T-helper 1 cell treated with Interleukin-12 subunit alpha and Interleukin-12 subunit beta and Interleukin-4 antibody, amounts not matched to agents 30 ng/mL and 1 ng/mL, for 36 hours (primary cell): Measurements from ENCODE around the gene CTDP1. TPM values are rescaled to one million over a fixed set of nuclear protein-coding genes. Genes with fewer than 3 reads are reported as not detected.
"Not testable (repeated sequence)": the region's sequence is repeated elsewhere in the genome, so short reads cannot be mapped to it uniquely, and the experiment has no call there.

Experiments used
- intact Hi-C: fragments of 100-400 bp; cut with micrococcal nuclease; formaldehyde crosslinking; loops from one replicate; pipeline ENCODE4 v1.15.1; 2024
- total RNA-seq: library from RNA; stranded (reverse); gene quantifications from 2 replicates; pipeline ENCODE4 v1.2.3, GENCODE V29; 2022

The CTDP1 gene
- total RNA-seq, 1 donor from 2014 or later = 37.5 TPM

DNA sequence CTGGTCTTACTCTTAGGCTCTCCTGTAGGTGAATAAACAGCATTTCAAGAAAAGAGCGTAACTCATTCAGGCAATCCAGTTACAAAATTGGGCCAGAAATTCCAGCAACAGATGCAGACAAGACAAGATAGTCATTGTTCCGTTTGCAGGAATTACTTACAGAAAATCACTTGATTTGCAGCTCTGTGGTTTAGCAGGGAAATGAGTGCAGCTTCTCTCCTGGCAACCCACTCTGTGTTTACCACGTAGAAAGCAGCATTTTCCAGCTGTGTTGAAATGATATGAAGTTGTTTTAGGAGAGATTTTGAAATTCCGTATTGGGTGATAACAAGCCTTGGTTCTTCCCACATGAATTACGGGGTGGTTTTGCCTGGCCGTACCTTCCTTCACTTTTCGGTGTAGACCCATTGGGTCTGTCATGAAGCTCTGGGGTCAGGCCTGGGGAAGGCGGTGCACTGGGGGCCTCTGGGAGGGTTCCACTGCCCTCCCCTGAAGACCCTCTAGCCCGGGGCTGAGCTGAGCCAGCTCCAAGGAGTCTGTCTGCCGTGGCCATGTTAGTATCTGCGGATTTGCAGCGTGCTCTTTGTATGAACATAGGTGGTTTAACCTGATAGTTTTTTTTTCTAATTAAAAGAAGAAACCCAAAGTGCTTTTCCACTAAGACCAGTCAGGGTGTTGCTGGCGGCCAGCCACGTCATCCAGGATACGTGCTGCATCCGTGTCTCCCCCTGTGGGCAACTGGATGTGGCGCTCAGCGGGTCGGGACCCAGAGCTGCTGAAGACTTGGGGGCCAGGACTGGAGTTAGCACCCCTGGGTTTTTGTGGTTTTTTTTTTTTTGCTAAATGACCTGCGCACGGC is 59.2 kb downstream of the CTDP1 start:
- intact Hi-C loops = no loop called here

DNA sequence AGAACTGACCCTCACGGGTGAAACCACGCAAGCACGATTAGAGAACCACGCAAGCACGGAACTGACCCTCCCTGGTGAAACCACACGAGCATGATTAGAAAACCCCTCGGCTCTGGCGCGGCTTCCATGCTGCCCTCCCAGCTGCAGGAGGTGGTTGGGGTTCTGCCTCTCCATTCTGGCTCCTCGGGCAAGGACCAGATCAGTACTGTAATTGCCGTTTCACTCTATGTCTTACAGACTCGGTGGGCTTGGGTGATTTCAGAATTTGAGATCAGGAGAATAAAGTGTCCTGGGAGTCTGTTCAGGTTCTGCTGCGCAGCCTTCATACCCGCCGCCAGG is 59.8 kb downstream of the CTDP1 start:
- intact Hi-C loops = no loop called here

DNA sequence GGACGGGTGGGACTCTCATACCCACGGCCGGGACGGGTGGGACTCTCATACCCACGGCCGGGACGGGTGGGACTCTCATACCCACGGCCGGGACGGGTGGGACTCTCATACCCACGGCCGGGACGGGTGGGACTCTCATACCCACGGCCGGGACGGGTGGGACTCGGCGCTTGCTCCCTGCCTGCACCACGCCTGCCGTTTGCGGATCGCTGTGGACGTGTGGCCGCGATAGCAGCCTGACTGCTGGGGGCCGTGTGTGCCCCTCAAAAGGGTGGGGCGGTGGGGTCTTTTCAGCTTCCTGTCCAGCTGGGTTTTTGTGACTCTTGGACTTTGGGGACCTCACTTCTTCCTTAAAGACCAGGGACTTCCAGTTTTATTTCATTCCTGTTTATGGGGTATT is 60.4 kb downstream of the CTDP1 start:
- intact Hi-C loops = not testable (repeated sequence)

DNA sequence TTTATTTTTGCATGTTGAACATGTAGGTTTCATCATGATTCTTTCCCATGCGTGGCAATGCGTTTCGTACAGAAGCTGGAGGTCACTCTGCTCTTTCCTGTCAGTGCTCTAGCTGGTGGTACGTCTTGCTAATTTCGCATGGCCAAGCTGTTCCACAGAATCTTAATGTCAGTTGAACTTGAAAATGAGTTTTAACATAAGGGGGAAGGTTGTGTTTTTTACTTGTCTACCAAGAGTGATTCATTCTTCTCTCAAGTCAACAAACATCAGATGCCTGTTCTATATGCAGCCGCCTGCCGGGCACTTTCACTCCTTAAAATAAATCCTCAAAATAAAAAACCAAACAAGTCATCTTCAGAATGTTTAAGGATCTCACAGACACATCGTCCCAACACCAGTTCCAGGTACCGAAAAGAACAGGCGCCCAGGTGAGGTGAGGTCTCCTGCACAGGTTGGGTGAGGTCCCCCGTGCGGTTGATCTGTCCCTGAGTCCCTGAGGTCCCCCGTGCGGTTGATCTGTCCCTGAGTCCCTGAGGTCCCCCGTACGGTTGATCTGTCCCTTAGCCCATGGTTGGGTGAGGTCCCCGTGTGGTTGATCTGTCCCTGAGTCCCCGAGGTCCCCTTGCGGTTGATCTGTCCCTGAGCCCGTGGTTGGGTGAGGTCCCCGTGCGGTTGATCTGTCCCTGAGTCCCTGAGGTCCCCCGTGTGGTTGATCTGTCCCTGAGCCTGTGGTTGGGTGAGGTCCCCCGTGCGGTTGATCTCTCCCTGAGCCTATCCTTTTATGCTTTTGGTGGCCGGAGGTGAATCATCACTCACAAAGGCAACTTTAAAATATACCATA is 61.1 kb downstream of the CTDP1 start:
- intact Hi-C loops = no loop called here

DNA sequence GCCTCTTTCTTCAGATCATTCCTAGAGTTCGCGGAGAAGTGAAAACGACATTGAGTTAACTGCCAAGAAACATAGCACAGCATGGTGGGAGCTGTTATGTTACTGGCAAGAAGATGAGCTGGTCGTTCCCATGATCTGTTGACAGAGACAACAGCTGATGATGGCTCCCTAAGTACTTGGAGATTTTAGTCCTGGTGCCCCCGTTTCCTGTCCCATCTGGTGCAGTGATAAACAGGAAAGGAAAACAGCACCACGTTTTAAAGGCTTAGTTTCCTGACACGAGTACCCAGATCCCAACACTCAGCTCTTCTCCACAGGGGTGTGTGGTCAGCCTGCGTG is 61.7 kb downstream of the CTDP1 start:
- intact Hi-C loops = no loop called here

DNA sequence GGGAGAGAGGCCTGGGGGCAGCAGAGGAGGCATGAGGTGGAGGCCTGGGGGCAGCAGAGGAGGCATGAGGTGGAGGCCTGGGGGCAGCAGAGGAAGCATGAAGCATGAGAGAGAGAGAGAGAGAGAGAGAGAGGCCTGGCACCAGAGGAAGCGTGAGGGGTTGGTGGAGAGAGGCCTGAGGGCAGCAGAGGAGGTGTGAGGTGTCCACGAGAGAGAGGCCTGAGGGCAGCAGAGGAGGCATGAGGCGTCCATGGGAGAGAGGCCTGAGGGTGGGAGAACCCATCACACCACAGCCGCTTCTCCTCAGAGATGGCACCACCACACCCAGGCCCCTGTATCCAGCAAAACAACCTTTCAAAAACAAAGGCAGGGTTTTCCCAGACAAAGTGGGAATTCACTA is 62.5 kb downstream of the CTDP1 start:
- intact Hi-C loops = no loop called here

DNA sequence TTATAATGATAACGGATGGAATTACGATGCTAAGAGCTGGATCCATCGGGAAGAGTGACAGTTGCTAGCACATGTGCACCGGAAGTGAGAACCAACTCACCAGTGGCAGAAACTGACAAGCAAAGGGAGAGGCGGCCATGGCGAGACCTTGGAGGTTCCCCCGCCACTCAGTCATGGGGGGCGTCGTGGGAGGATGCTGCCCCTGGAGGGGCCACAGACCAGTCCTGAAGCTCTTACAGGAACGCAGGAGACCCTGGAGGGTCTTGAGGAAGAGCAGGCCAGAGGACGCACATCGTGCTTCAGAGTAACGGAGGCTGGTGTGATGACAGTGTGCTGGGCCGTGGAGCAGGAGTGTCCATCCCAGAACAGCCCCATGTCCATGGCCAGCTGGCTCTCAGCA is 65.0 kb downstream of the CTDP1 start:
- intact Hi-C loops = no loop called here

DNA sequence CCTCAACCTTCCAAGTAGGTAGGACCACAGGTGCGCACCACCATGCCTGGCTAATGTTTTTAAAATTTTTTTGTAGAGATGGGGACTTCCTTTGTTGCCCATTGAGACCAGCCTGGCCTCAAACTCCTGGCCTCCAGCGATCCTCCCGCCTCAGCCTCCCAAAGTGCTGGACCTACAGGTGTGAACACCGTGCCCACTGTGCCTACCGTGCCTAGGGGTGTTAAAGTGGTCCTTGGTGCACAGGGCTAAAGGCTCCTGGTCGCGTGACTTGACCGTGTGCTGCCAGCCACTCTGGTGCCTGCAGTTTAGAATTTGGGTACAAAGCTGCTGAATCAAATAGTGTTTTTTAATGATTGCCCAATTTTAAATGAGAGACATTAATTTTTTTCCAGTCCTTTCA is 67.1 kb downstream of the CTDP1 start:
- intact Hi-C loops = no loop called here

DNA sequence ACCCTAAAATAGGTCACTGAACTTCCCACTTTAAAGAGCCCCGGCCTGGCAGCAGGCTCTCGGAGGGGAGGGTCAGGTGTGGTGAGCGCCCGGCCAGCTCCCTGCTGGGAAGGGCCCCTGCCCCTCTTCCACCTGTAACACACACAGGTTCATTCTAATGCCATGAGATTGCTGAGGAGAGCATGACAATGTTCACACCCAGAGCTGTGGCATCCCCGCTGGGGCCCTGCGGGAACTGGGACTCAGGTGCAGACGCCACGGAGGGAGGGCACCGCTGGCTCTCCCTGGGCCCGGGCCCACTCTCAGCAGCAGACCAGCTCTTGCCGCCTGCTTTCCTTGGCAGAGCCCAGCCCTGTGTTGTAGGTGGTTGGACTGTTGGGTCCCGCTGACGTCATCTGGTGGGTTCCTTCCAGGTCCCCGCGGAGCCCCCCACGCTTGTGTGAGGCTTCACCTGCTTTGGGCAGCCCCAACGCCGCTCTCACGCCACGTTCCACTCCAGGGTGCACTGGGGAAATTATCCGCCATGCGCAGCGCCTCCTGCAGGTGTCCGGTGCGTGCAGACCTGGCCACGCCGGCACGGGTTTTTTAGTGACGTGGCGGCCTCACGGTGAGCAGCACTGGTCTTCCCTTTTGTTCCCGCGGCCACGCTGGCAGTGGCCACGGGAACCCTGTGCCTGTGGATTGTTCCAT is 67.7 kb downstream of the CTDP1 start:
- intact Hi-C loops = no loop called here

DNA sequence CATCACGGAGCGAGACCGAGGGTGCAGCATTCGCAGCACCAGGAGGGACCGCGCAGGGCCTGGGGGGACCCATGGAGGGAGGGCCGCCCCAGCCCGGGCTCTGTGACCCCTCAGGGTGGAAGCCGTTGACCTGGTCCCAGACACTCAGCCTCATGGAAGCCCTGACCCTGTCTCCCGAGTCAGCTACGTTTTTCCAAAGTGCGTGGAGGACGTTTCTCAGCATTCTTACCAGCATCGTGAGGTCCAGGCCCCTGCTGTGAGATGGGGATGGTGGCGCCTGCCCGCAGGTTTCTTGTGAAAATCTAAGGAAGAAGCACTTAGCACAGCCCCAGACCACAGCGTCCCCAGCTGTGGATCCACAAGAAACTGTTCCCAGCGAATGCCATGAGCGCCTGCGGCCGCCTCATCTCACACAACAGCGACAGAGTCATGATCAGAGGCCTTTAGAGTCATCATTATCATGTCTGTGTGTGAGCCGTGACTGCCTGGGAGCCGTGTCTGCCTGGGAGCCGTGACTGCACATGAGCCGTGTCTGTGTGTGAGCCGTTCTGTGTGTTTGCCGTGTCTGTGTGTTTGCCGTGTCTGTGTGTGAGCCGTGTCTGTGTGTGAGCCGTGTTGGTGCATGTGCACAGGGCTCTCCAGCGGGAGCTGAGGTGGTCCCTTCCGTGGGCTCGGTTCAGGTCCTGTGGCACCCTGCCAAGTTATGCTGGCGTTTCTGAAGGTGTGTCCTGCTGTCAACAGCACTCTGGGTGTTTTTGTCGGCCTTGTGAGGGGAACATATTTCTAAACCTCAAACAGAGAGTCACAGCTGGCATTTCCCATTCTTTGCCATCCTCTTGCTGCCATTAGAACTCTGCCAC is 68.9 kb downstream of the CTDP1 start:
- intact Hi-C loops = no loop called here

DNA sequence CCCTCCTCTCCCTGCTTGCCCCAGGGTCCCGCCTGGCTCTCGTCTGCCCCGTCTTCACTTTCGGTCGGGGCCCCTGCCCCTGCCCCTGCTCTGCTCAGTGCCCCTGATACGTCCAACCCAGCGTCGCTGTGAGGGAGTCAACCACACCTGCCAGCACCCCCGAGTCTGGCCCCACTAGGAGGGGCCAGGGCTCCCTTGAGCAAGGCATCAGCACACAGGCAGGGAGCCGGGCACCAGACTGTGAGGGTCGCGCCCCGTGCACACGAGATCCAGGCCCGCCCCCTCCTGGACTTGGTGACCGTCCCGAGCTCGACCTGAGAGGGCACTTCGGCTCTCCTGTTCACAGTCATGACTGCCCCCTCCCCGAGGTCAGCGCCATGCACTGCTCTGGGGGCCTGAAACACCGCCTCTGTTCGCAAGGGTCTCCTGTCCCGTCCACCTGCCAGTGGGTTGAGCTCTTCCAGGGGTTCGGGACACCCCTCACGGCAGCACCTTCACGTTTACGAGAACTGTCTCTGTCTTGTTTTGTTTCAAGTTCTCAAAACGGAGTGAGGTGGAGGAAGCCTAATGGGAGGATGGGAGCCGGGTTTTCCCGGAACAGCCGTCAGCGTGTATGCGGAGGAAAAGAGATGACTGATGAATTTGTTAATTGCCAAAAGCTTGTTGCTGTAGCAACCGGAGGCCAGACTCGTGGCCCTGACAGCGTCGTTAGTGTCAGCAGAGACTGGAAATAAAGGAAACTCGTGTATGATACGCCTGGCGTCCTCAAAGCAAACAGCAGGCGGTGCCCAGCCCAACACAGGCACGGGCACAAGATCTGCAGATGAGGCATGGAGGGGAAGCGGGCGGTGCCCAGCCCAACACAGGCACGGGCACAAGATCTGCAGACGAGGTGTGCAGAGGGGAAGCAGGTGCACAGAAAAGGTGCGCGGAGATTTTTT is 69.9 kb downstream of the CTDP1 start:
- intact Hi-C loops = no loop called here

DNA sequence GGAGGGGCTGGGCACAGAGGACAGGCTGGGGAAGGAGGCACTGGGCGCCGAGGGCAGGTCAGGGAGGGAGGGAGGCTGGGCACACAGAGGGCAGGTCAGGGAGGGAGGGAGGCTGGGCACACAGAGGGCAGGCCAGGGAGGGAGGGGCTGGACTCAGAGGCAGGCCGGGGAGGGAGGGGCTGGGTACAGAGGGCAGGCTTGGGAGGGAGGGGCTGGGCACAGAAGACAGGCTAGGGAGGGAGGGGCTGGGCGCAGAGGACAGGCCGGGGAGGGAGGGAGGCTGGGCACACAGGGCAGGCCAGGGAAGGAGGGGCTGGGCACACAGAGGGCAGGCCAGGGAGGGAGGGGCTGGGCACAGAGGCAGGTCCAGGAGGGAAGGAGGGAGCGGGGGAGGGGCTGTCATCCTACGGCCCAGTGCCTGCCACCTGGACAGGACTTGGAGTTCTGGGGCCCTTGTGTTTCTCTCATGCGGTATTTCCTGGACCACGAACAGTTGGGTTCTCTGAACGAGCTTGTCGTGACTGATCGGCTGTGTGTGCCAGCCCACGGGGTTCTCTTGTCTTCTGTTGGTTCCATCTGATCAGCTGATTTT is 71.5 kb downstream of the CTDP1 start:
- intact Hi-C loops = no loop called here

DNA sequence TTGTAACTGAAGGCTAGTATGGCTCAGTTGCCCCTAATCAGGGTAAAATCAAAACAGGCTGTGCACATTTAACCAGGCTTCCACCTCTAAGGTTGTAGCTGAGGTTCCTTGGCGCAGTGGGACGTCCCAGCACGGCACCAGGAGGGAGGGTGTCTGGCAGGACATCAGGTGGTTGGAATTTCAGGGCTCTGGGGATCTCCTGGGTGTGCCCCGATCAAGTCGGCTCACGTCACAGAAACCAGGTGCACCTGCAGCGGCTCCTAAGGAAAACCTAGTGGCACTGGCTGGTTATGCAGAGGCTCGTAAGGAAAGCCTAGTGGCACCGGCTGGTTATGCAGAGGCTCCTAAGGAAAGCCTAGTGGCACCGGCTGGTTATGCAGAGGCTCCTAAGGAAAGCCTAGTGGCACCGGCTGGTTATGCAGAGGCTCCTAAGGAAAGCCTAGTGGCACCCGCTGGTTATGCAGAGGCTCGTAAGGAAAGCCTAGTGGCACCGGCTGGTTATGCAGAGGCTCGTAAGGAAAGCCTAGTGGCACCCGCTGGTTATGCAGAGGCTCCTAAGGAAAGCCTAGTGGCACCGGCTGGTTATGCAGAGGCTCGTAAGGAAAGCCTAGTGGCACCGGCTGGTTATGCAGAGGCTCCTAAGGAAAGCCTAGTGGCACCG is 72.4 kb downstream of the CTDP1 start:
- intact Hi-C loops = not testable (repeated sequence)

DNA sequence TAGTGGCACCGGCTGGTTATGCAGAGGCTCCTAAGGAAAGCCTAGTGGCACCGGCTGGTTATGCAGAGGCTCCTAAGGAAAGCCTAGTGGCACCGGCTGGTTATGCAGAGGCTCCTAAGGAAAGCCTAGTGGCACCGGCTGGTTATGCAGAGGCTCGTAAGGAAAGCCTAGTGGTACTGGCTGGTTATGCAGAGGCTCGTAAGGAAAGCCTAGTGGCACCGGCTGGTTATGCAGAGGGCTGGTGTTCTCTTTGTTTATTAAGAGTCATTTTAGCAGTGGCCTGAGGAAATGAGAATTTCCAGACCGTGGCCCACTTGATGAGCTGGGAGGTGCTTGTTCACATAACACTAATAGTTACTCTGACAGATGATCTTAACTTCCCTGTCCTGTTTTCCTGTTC is 73.3 kb downstream of the CTDP1 start:
- intact Hi-C loops = not testable (repeated sequence)

DNA sequence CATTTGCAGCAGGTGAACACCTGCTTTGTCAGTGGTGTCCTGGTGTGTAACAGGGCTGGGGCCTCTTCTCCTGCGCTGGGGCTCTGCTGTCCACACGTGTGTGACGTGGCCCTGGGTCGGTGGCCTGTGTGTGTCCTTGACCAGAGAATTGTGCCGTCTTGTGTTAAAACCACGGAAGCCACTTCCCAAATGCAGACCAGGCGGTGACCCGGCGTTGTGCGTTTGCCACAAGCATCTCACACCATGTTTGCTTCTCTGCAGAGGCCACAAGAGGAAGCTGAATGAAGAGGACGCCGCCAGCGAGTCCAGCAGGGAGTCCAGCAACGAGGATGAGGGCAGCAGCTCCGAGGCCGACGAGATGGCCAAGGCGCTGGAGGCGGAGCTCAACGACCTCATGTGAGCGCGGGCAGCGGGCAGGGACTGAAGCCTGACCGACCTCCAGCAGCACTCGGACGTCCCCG is 73.8 kb downstream of the CTDP1 start:
- intact Hi-C loops = no loop called here

DNA sequence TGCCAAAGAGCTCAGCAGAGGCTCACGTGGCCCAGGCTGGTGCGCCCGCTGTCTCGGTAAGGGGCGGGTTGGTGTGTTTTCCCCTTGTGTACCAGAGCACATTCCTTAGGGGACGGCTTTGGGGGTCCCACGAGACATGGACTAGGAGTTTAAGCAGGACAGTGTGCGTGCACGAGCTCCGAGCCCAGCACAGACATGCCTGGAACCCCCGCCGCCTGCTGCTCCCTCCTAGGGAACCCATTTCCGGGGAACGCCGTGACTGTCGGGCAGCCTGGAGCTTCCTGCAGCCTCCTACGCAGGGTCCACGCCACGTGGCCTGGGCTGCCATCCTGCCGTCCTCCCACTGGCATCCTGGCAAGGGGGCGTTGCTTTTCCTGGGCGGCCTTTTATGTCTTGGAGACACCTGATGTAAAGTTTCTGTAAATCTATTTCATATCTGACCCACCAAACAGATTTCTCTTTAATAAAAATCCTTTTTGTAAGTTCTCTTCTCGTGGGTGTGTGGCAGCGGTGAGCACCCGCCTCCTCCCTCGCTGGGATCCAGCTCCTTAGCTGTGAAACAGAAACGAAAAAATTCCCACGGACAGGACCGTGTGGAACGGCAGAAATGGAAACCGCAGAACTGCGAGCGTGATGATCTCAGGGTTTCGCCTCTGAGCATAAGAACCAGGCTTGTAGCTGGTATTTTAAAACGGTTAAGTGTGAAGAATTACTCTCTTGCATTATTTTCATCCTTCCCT is 74.6 kb downstream of the CTDP1 start:
- intact Hi-C loops = no loop called here

DNA sequence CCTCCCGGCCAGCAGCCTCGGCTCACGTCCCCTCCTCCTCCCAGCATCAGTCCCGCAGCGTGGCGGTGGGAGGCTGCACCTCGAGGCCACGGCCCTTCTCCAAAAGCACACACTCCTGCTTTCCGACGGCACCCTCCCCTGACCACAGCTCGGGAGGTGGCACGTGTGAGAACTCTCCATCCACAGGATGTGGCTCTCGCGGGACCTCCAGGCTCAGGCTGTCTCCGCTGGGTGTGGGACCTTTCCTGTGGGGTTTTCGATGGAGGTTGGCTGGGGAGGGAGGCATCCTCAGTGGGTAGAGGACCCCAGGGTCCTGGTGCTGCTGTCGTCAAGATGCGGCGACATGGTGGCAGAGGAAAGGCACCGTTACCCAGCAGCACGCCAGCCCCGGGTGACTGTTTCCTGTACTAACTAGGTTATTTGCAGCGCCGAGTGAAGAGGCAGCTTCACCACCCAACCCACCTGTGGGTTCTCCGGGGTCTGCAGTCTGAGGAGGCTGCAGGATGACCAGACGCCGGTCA is 75.3 kb downstream of the CTDP1 start:
- intact Hi-C loops = no loop called here

DNA sequence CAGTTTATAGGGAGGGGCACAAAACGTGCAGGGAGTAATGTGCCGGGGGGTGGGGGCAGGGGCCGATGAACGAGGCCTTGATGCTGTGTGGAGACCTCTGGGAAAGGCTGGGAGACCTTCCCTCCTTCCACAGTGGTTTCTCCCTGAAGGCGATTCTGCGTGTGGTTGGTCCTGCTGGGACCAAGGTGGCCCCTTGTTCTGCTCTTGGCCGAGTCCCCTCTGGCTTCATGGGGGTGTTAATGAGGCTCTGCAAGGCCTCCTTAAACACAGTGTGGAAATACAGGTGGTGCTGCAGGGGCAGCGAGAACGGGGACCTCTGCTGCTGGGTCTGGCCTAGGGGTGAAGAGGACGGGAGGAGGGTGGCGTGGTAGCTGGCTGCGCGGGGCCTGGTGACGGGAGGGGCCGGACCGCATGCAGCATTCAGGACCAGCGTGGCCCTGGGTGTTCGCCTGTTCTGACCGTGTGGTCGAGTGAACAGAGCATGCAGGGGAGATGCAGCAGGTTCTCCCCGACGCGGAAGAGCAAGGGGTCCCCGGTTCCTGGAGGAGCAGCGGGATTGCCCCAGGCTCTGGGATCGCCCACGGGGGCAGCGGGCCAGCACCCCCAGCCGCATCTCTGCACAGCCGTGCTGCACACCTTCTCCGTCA is 76.0 kb downstream of the CTDP1 start:
- intact Hi-C loops = no loop called here
